ENCODE data around the gene PDE1A. TPM values are rescaled to one million over a fixed set of nuclear protein-coding genes. Genes with fewer than 3 reads are reported as not detected.

PDE1A gene
- total RNA-seq, 4 donors from 2014 or later, result 13.1 to 83.1 (median 27.3) TPM

DNA sequence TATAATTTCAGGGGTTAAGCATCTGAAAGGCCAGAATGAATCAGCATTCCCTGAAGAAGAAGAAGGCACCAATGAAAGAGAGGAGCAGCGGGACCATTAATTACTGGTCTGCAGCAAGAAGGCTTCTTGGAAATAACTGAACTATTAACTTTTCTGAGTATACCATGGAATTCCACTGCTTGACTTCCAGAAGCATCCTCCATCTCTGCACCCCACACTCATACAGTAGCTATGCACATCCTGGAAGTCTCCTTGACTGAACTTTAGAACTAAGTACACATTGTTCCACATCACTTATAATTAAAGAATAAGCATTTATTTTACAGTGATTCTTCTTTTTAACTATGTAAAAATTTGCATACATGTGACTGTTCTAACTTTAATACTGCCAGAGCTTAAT is 309.6 kb downstream of the PDE1A start:
- no peaks in the 10 kb centered on the region for H3K36me3 ChIP-seq
- DNase-seq, result no peak
- no peak overlapping the region for H3K4me3 ChIP-seq
- H3K4me1 ChIP-seq, result no peaks in the 10 kb centered on the region
- no peaks in the 10 kb centered on the region for H3K27me3 ChIP-seq
- no peaks in the 10 kb centered on the region for H3K9me3 ChIP-seq
- no peak for TF ChIP-seq POLR2A (IDR thresholded peaks at IDR 0.05)
- TF ChIP-seq, protein P1, sequence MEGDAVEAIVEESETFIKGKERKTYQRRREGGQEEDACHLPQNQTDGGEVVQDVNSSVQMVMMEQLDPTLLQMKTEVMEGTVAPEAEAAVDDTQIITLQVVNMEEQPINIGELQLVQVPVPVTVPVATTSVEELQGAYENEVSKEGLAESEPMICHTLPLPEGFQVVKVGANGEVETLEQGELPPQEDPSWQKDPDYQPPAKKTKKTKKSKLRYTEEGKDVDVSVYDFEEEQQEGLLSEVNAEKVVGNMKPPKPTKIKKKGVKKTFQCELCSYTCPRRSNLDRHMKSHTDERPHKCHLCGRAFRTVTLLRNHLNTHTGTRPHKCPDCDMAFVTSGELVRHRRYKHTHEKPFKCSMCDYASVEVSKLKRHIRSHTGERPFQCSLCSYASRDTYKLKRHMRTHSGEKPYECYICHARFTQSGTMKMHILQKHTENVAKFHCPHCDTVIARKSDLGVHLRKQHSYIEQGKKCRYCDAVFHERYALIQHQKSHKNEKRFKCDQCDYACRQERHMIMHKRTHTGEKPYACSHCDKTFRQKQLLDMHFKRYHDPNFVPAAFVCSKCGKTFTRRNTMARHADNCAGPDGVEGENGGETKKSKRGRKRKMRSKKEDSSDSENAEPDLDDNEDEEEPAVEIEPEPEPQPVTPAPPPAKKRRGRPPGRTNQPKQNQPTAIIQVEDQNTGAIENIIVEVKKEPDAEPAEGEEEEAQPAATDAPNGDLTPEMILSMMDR (IDR thresholded peaks at IDR 0.05), result no peak
- no peak overlapping the region for H3K27ac ChIP-seq
- intact Hi-C loops (cut with DNase I; ENCODE audit: low total_unique reads), result no loop called here

DNA sequence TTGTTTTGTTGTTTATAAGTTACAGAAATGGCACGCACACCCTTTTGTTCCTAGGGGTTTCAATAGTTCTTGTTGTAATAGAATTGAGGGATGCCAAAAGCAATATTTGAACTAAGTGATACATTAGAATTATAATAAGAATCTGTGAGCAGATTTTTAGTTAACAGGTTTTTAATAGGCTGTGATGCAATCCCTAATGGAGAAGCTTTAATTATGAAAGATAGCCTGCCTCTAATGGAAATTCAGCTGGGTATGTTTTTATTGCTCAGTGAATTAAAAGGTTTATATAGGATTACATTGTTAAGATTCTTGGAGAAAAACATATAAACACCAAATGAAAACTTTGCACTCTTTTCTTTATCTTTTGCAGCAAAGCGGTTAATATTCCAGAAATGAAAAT is 310.1 kb downstream of the PDE1A start:
- TF ChIP-seq, protein P1 (IDR thresholded peaks at IDR 0.05), result no peak
- no peak for TF ChIP-seq POLR2A (IDR thresholded peaks at IDR 0.05)
- no peak overlapping the region for H3K4me3 ChIP-seq
- no peak overlapping the region for H3K27ac ChIP-seq
- no peaks in the 10 kb centered on the region for H3K27me3 ChIP-seq
- DNase-seq, result no peak
- H3K36me3 ChIP-seq, result no peaks in the 10 kb centered on the region
- intact Hi-C loops (cut with DNase I; ENCODE audit: low total_unique reads), result no loop called here
- no peaks in the 10 kb centered on the region for H3K9me3 ChIP-seq
- no peaks in the 10 kb centered on the region for H3K4me1 ChIP-seq

DNA sequence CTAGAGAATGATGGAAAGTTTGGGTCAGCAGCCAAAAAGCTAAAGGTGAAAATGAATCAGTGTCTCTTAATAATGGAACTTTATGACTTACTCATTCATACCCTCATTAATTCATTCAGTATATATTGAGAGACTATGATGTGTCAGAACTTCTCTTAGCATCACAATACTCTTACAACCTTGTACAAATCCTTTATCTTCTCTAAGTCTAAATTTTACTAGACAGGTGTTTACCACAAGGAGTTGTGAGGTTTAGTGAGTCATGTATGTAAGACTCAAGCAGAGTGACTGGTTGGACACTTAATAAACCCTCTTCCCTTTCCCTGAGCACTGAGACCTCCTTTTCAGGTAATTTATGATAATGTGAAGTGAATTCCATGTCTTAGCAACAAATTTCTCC is 311.6 kb downstream of the PDE1A start:
- DNase-seq, result no peak
- intact Hi-C loops (cut with DNase I; ENCODE audit: low total_unique reads), result no loop called here

DNA sequence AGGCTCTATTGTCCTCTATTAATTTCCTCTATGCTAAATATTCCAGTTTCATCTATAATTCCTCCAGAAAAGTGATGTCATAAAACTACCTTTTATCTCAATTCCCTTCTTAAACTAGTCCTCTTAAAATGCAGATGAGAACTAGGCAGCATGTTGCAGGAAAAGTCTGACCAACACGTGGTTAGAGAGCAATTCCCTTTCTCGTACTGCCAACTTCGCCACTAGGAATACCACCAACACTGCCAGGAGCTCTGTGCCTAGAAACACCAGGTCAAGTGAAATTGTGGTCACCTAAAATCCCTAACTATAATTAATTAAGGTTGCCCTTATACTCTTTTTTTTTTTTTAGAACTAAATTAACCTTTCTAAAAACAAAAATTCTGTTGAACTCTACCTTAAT is 313.5 kb downstream of the PDE1A start:
- Histone ChIP-seq H3K36me3 (no peaks in the 10 kb centered on the region), H3K4me1 (no peaks in the 10 kb centered on the region), H3K9me3 (no peaks in the 10 kb centered on the region), H3K27me3 (no peaks in the 10 kb centered on the region), H3K4me3 (no peak overlapping the region), H3K27ac (no peak overlapping the region)
- TF ChIP-seq, protein P1 (IDR thresholded peaks at IDR 0.05), result no peak
- TF ChIP-seq POLR2A (IDR thresholded peaks at IDR 0.05), result no peak
- DNase-seq, result no peak
- intact Hi-C loops (cut with DNase I; ENCODE audit: low total_unique reads), result no loop called here

More for the DNA sequence above, 311.6 kb downstream of the PDE1A start:
- Histone ChIP-seq H3K36me3 (no peaks in the 10 kb centered on the region), H3K27ac (no peak overlapping the region), H3K4me3 (no peak overlapping the region), H3K4me1 (no peaks in the 10 kb centered on the region), H3K27me3 (no peaks in the 10 kb centered on the region), H3K9me3 (no peaks in the 10 kb centered on the region)
- TF ChIP-seq POLR2A (IDR thresholded peaks at IDR 0.05), result no peak
- TF ChIP-seq, protein P1 (IDR thresholded peaks at IDR 0.05), result no peak

DNA sequence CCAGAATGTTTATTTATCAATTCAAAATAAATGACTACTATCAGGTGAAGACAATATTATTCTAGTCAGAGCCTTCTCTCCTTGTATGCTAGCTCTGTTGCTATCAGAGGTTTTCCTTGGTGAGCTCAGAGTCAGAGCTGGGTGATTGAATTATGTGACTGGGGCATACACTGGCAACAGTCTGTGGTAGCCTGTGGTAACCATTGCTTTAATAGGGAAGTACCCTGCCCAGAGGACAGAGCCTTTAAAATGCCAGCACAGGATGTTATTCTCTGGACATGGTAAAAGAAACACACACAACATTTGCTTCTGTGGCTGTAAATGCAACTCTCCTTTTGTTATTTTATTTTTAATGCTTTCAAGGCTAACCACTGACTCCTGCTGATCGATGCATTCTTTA is 316.5 kb downstream of the PDE1A start:
- no peak for TF ChIP-seq POLR2A (IDR thresholded peaks at IDR 0.05)
- no peaks in the 10 kb centered on the region for H3K9me3 ChIP-seq
- no peaks in the 10 kb centered on the region for H3K27me3 ChIP-seq
- H3K36me3 ChIP-seq, result no peaks in the 10 kb centered on the region
- no peak for DNase-seq
- intact Hi-C loops (cut with DNase I; ENCODE audit: low total_unique reads), result no loop called here
- no peaks in the 10 kb centered on the region for H3K4me1 ChIP-seq
- H3K27ac ChIP-seq, result no peak overlapping the region
- H3K4me3 ChIP-seq, result no peak overlapping the region

DNA sequence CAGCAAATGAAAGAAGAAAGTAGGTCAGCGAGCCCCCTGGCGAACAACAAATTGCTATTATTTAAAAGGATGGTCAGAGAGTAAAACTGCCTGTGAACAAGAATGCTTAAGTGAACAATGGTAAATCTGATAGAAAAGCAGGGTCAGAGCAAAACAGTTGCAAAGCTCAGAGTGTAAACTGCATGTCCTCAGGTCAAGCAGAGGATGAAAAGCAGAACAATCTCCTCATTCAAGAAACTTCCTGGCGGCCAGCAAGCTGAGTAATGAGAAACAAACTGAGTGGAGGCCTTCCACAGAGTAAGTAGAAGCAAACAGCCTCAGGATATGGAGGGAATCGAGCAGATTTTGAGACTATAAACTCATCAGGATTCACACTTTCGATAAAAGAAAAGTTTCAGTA is 323.3 kb downstream of the PDE1A start:
- no peak for TF ChIP-seq POLR2A (IDR thresholded peaks at IDR 0.05)
- TF ChIP-seq, protein P1 (IDR thresholded peaks at IDR 0.05), result no peak
- H3K27ac ChIP-seq, result peak overlapping the region in 1 of 2 donors; percentile 36
- H3K4me1 ChIP-seq, result no peaks in the 10 kb centered on the region
- H3K9me3 ChIP-seq, result no peaks in the 10 kb centered on the region
- DNase-seq, result no peak
- intact Hi-C loops (cut with DNase I; ENCODE audit: low total_unique reads), result no loop called here
- H3K27me3 ChIP-seq, result no peaks in the 10 kb centered on the region
- no peaks in the 10 kb centered on the region for H3K36me3 ChIP-seq
- no peak overlapping the region for H3K4me3 ChIP-seq

Data from uterus (tissue), 4 donors.